Measurements from ENCODE around the gene CNNM1.

The CNNM1 gene

DNA sequence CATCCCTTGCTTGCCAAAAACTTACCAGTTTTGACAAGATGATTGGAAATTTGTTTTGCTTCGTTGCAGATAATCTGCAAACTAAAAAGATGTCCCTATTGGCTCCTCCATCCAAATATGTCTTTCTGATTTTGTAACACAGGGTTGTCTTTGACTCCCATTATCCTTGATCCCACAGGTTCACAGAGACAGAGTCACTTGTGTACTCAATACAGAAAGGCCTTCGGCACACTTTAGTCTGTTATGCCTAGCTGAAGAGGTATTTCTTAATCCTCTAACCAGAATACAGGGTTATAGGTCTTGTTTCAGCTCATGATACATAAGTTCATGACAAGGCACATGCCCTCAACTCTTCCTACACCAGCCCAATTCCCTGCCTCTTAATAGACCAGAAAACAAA is 10.7 kb upstream of the CNNM1 start:
- TF ChIP-seq, protein P1, sequence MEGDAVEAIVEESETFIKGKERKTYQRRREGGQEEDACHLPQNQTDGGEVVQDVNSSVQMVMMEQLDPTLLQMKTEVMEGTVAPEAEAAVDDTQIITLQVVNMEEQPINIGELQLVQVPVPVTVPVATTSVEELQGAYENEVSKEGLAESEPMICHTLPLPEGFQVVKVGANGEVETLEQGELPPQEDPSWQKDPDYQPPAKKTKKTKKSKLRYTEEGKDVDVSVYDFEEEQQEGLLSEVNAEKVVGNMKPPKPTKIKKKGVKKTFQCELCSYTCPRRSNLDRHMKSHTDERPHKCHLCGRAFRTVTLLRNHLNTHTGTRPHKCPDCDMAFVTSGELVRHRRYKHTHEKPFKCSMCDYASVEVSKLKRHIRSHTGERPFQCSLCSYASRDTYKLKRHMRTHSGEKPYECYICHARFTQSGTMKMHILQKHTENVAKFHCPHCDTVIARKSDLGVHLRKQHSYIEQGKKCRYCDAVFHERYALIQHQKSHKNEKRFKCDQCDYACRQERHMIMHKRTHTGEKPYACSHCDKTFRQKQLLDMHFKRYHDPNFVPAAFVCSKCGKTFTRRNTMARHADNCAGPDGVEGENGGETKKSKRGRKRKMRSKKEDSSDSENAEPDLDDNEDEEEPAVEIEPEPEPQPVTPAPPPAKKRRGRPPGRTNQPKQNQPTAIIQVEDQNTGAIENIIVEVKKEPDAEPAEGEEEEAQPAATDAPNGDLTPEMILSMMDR (IDR thresholded peaks at IDR 0.05; ENCODE audit: borderline replicate concordance, insufficient read depth, low read depth, low read length): no peak
- H3K4me3 ChIP-seq (ENCODE audit: low read depth, low read length): no peak overlapping the region

DNA sequence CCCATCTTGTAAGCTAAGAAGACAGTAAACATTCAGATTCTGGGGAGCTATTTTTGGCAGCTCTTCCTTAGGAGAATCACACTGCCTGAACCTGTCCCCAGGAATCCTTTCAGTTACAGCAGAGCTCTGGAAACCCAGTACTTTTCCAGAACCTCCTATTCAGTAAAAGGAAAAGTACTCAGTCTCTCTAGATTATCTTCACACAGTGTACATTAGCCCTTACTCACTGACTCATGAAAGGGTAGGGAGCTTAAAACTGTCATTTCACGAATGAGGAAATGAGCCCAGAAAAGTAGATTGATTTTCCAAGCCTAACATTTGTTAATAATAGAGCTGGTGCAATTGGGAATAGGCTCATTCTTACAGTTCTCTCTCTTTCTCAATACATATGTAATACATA is 3.9 kb upstream of the CNNM1 start:
- TF ChIP-seq, protein P1 (IDR thresholded peaks at IDR 0.05; ENCODE audit: borderline replicate concordance, insufficient read depth, low read depth, low read length): no peak
- no peak overlapping the region for H3K4me3 ChIP-seq (ENCODE audit: low read depth, low read length)

DNA sequence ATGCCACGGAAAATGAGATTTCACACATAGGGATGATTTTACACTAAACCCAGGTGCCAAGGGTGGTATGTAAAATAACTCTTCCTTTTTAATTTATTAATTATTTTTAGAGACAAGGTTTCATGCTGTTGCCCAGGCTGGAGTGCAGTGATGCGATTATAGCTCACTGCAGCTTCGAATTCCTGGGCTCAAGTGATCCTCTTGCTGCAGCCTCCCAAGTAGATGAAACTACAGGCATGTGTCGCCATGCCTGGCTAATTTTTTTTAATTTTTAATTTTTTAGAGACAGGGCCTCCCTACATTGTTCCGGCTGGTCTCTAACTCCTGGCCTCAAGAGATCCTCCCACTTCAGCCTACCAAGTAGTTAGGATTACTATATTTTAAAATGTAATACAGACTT is 2.3 kb upstream of the CNNM1 start:
- H3K4me3 ChIP-seq (ENCODE audit: low read depth, low read length): no peak overlapping the region
- TF ChIP-seq, protein P1 (IDR thresholded peaks at IDR 0.05; ENCODE audit: borderline replicate concordance, insufficient read depth, low read depth, low read length): no peak

DNA sequence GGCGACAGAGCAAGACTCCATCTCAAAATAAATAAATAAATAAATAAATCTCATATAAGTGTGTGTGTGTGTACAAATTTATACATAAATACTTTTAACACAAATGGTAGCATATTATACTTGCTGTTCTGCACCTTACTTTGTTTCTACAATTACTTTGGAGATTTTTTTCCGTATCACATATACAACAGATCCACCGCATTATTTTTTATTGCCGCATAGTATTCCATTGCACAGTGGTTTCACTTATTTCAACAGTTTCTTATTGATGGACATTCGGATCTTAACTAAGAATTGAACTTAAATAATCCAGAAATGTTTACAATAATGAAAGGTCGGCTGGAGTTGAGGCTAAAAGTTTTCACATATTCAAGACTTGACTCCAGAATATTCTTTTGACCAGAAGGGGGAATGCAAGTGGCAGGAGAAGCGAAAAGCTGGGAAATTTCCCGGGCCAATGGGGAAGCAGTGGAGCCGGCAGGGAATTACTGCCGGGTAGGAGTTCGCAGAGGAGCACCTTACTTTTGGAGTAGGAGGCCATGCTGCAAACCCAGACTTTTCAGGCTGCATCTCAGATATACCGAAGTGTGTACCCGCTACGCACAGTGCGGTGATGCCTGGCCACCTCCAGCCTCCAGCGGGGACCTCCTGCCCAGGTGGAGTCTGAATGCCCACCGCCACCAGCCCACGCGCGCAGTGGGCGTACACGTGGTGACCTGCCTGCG is 415 bp upstream of the CNNM1 start:
- no peak overlapping the region for H3K4me3 ChIP-seq (ENCODE audit: low read depth, low read length)

DNA sequence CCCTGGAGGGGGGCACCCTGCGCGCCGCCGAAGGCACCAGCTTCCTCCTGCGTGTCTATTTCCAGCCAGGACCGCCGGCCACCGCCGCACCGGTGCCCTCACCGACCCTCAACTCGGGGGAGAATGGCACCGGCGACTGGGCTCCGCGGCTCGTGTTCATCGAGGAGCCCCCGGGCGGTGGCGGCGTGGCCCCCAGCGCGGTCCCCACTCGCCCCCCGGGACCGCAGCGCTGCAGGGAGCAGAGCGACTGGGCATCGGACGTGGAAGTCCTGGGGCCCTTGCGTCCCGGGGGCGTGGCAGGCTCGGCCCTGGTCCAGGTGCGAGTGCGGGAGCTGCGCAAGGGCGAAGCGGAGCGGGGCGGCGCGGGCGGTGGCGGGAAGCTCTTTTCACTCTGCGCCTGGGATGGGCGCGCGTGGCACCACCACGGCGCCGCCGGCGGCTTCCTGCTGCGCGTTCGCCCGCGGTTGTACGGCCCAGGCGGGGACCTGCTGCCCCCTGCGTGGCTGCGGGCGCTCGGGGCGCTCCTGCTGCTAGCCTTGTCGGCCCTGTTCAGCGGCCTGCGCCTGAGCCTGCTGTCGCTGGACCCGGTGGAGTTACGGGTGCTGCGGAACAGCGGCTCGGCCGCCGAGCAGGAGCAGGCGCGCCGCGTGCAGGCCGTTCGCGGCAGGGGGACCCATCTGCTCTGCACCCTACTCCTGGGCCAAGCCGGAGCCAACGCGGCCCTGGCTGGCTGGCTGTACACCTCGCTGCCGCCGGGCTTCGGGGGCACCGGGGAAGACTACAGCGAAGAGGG is 594 bp downstream of the CNNM1 start:
- TF ChIP-seq, protein P1 (IDR thresholded peaks at IDR 0.05; ENCODE audit: borderline replicate concordance, insufficient read depth, low read depth, low read length): no peak

More for the DNA sequence above, 415 bp upstream of the CNNM1 start:
- TF ChIP-seq, protein P1 (IDR thresholded peaks at IDR 0.05; ENCODE audit: borderline replicate concordance, insufficient read depth, low read depth, low read length): no peak

DNA sequence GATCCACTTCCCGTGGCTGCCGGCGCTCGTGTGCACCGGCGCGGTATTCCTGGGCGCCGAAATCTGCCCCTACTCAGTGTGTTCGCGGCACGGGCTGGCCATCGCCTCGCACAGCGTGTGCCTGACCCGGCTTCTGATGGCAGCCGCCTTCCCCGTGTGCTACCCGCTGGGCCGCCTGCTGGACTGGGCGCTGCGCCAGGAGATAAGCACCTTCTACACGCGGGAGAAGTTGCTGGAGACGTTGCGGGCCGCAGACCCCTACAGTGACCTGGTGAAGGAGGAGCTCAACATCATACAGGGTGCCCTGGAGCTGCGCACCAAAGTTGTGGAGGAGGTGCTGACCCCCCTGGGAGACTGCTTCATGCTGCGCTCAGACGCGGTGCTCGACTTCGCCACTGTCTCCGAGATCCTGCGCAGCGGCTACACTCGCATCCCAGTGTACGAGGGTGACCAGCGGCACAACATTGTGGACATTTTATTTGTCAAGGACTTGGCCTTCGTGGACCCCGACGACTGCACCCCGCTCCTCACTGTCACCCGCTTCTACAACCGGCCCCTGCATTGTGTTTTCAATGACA is 1.3 kb downstream of the CNNM1 start:
- TF ChIP-seq, protein P1 (IDR thresholded peaks at IDR 0.05; ENCODE audit: borderline replicate concordance, insufficient read depth, low read depth, low read length): no peak
- H3K4me3 ChIP-seq (ENCODE audit: low read depth, low read length): no peak overlapping the region

More for the DNA sequence above, 594 bp downstream of the CNNM1 start:
- H3K4me3 ChIP-seq (ENCODE audit: low read depth, low read length): no peak overlapping the region

All from GM12875 (cell line).